BJ (cell line): Measurements from ENCODE around the gene SYNPO. TPM values are rescaled to one million over a fixed set of nuclear protein-coding genes. Genes with fewer than 3 reads are reported as not detected.

Experiments
- CTCF ChIA-PET: fragments of 350-600 bp; formaldehyde crosslinking; extraction: SDS; loops from one replicate; lab custom pipeline; 2021; ENCODE audit warnings: antibody characterized with exemption, inconsistent platforms; lab: Yijun Ruan, JAX
- POLR2A ChIA-PET: fragments of 300-600 bp; sonication (Branson Sonifier 250); formaldehyde crosslinking; extraction: SDS; loops from one replicate; lab custom pipeline; 2021; ENCODE audit warnings: antibody characterized with exemption; lab: Charles Lee
- DNase-seq: peaks from one replicate; pipeline ENCODE4 v3.0.0-alpha.2; 2011; ENCODE audit warnings: low read depth
- H3K27me3 ChIP-seq: 2 replicates; pipeline ENCODE4 v1.6.0; 2011; ENCODE audit warnings: low read length; ENCODE audit not compliant: control insufficient read depth, insufficient read depth
- H3K36me3 ChIP-seq: 2 replicates; pipeline ENCODE4 v1.5.1; 2011; ENCODE audit warnings: low read length; ENCODE audit not compliant: control insufficient read depth, insufficient read depth
- H3K4me3 ChIP-seq: 2 replicates; pipeline ENCODE4 v1.5.1; 2011; ENCODE audit warnings: low read depth, mild to moderate bottlenecking, control low read depth, low read length
- CTCF ChIP-seq: IDR thresholded peaks from 2 replicates; pipeline ENCODE4 v1.5.1; 2011; ENCODE audit warnings: low read depth, mild to moderate bottlenecking, control low read depth, inconsistent platforms, low read length, moderate library complexity; ENCODE audit not compliant: insufficient read depth
- polyA plus RNA-seq: library from polyadenylated mRNA; depleted of rRNA; stranded (reverse); fragments of >200 nt; gene quantifications from 2 replicates; pipeline ENCODE4 v1.2.3, GENCODE V29; 2011

The SYNPO gene
- polyA plus RNA-seq, 1 experiment, result 8.4 TPM

DNA sequence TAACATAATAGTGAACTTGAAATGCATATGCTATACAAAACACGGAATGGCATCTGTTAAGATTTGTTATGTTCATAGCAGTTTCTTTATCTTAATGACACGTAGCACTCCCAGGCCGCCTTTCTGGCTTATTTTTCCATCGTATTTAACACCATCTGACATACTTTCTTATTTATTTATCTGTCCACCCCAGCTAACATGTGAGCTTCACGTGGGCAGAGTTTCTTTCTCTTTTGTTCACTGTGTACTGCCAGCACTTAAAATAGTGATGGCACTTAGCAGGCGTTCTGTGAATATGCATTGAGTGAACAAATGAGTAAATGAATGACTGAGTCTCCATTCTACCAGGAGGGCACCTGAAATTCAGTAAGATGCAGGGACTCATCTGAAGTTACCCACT is 29.4 kb upstream of the SYNPO start:
- no peak for TF ChIP-seq CTCF
- Histone ChIP-seq H3K36me3 (no peaks in the 10 kb centered on the region), H3K4me3 (no peak overlapping the region), H3K27me3 (no peaks in the 10 kb centered on the region; the same call in none of the 2 replicates)
- POLR2A ChIA-PET, result no interaction called here
- DNase-seq, result no peak
- CTCF ChIA-PET, result interaction anchor here (0.6 kb wide), 1 partner anchor 9 kb away, joined by 3 read pairs; no protein-coding TSS in a partner anchor

GRCh38 chr5:150612405-150612804 is 28.1 kb upstream of the SYNPO start:
- no peak overlapping the region for H3K4me3 ChIP-seq
- DNase-seq, result no peak
- POLR2A ChIA-PET, result interaction anchor here (0.5 kb wide), 1 partner anchor 66 kb away, joined by 3 read pairs; no protein-coding TSS in a partner anchor
- no peaks in the 10 kb centered on the region; the same call in none of the 2 replicates for H3K27me3 ChIP-seq
- TF ChIP-seq CTCF, result no peak
- CTCF ChIA-PET, result interaction anchor here (1.1 kb wide), 1 partner anchor 14 kb away, joined by 3 read pairs; no protein-coding TSS in a partner anchor
- H3K36me3 ChIP-seq, result no peaks in the 10 kb centered on the region

GRCh38 chr5:150612905-150613670 is 27.4 kb upstream of the SYNPO start:
- no peak overlapping the region for H3K4me3 ChIP-seq
- no peaks in the 10 kb centered on the region; the same call in none of the 2 replicates for H3K27me3 ChIP-seq
- no peak for TF ChIP-seq CTCF
- ChIA-PET POLR2A (interaction anchor here (0.5 kb wide), 1 partner anchor 66 kb away, joined by 3 read pairs; no protein-coding TSS in a partner anchor), CTCF (interaction anchor here (1.0 to 1.1 kb wide), 2 partner anchors 13 to 36 kb away, joined by 3 read pairs; no protein-coding TSS in a partner anchor)
- H3K36me3 ChIP-seq, result no peaks in the 10 kb centered on the region
- no peak for DNase-seq

DNA sequence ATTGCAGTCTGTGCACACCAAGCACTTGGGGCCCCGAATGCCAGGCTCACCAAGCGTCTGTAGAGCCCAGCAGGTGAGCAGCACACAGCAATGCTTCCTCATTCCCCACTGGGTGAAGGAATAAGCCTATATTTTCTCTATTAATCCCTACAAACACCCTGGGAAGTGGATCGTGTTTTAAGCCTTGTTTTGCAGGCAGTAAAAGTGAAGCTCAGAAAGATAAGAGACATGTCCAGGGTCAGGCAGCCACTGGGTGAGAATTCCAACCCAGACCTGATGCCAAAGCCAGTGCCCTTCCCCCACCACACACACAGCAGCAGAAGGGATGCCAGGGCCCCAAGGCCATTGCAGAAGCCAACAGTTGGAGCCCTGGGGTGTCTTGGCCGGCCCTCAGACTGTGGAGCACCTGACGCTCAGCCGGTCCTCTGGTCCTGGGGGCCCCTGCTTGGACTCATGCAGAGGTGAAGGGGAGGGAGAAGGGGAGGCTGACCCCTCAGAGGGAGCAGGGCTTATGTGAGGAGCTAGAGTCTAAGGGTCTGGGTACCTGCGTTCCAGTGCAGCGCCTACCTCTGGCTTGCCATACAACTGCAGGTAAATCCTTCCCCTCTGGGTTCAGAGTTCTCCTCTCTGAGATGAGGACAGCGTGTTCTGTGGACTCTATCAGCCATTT is 26.3 kb upstream of the SYNPO start:
- no peak for TF ChIP-seq CTCF
- Histone ChIP-seq H3K4me3 (no peak overlapping the region), H3K36me3 (no peaks in the 10 kb centered on the region), H3K27me3 (no peaks in the 10 kb centered on the region; the same call in none of the 2 replicates)
- ChIA-PET POLR2A (no interaction called here), CTCF (interaction anchor here (1.0 kb wide), 1 partner anchor 37 kb away, joined by 3 read pairs; no protein-coding TSS in a partner anchor)
- DNase-seq, result no peak

- no peak for TF ChIP-seq CTCF
- ChIA-PET CTCF (no interaction called here), POLR2A (no interaction called here)
- H3K36me3 ChIP-seq, result no peaks in the 10 kb centered on the region
- DNase-seq, result no peak
- no peaks in the 10 kb centered on the region; the same call in none of the 2 replicates for H3K27me3 ChIP-seq
- no peak overlapping the region for H3K4me3 ChIP-seq
Observed at GRCh38 chr5:150614661-150615060, 25.8 kb upstream of the SYNPO start.
